ENCODE data around the gene PNO1. TPM values are rescaled to one million over a fixed set of nuclear protein-coding genes. Genes with fewer than 3 reads are reported as not detected.
"Not testable (repeated sequence)": the region's sequence is repeated elsewhere in the genome, so short reads cannot be mapped to it uniquely, and the experiment has no call there.

PNO1 gene
- total RNA-seq, 2 donors from 2014 or later: 6.0 to 9.9 TPM

DNA sequence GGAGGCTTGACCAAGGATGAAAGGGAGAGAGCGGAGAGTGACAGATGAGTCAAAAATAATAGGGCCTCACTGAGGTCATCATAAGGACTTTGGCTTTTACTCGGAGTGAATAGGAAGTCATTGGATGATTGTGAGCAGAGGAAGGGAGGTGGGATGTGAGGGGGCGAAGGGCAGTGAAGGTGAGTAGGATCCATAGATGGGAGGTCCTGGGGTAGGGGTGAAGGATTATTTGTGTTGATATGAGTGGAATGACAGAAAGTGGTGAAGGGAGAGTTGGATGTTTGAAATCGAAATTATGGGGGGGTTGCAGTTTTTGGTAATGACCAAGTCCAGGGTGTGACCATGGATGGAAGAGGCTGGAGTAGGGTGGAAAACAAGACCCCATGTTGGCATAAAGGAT, 14.0 kb downstream of the PNO1 start:
- no peak overlapping the region for H3K4me3 ChIP-seq
- TF ChIP-seq, protein P1, sequence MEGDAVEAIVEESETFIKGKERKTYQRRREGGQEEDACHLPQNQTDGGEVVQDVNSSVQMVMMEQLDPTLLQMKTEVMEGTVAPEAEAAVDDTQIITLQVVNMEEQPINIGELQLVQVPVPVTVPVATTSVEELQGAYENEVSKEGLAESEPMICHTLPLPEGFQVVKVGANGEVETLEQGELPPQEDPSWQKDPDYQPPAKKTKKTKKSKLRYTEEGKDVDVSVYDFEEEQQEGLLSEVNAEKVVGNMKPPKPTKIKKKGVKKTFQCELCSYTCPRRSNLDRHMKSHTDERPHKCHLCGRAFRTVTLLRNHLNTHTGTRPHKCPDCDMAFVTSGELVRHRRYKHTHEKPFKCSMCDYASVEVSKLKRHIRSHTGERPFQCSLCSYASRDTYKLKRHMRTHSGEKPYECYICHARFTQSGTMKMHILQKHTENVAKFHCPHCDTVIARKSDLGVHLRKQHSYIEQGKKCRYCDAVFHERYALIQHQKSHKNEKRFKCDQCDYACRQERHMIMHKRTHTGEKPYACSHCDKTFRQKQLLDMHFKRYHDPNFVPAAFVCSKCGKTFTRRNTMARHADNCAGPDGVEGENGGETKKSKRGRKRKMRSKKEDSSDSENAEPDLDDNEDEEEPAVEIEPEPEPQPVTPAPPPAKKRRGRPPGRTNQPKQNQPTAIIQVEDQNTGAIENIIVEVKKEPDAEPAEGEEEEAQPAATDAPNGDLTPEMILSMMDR (IDR thresholded peaks at IDR 0.05): no peak
- intact Hi-C loops (cut with DNase I): no loop called here
- H3K4me1 ChIP-seq: no peaks in the 10 kb centered on the region
- no peaks in the 10 kb centered on the region for H3K27me3 ChIP-seq
- no peak for DNase-seq
- H3K27ac ChIP-seq: no peak overlapping the region
- no peaks in the 10 kb centered on the region for H3K36me3 ChIP-seq
- no peak overlapping the region for H3K9ac ChIP-seq (ENCODE audit: low read depth in 2 of 2, low read length in 2 of 2)
- H3K9me3 ChIP-seq: no peaks in the 10 kb centered on the region

DNA sequence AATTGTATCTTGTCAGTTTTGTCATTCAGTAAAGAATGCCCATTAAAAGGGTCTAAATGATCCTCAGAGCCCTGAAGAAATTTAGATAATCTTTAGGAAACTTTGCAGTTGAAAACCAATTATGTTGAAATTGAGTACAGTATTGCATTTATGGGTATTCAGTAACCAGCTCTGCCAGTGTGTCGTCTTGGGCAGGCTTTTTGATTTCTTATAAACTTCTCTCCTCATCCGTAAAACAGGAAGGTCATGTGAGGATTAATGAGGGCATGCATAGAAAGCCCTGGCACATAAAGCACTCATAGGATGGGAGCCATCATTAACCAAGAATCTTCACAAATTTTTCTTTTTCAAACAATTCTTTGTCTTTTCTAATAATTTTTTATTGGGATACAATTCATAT, 14.8 kb downstream of the PNO1 start:
- no peak overlapping the region for H3K27ac ChIP-seq
- no peak for DNase-seq
- H3K27me3 ChIP-seq: no peaks in the 10 kb centered on the region
- intact Hi-C loops (cut with DNase I): no loop called here
- no peak overlapping the region for H3K4me3 ChIP-seq
- H3K9ac ChIP-seq (ENCODE audit: low read depth in 2 of 2, low read length in 2 of 2): no peak overlapping the region
- H3K36me3 ChIP-seq: no peaks in the 10 kb centered on the region
- TF ChIP-seq, protein P1 (IDR thresholded peaks at IDR 0.05): no peak
- H3K4me1 ChIP-seq: no peaks in the 10 kb centered on the region
- H3K9me3 ChIP-seq: no peaks in the 10 kb centered on the region

DNA sequence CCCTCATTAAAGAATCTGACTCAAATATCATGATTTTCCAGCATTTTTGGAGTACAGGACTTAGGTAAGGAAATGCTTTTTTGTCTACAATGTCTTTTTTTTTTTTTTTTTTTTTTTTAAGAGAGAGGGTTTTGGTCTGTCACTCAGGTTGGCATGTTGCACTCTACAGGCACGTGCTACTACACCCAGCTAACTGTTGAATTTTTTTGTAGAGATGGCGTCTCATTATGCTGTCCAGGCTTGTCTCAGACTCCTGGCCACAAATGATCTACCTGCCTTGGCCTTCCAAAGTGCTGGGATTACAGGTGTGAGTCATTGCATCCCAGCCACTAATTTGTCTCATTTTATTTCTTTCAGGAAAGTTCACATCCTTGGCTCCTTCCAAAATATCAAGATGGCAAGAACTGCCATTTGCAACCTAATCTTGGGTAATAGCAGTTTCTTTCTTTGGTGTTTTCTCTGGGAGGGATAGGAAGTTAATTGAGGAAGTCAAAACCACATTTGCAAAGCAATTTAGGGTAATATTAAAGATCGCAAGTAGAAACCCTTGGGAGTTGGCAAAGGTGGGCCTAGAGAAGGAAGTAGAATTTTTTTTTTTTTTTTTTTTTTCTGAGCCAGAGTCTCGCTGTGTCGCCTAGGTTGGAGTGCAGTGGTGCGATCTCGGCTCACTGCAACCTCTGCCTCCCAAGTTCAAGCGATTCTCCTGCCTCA, 15.5 kb downstream of the PNO1 start:
- TF ChIP-seq, protein P1 (IDR thresholded peaks at IDR 0.05): no peak
- Histone ChIP-seq H3K36me3 (no peaks in the 10 kb centered on the region), H3K9ac (ENCODE audit: low read depth in 2 of 2, low read length in 2 of 2) (no peak overlapping the region), H3K4me3 (no peak overlapping the region), H3K27me3 (no peaks in the 10 kb centered on the region), H3K4me1 (no peaks in the 10 kb centered on the region), H3K9me3 (no peaks in the 10 kb centered on the region), H3K27ac (no peak overlapping the region)
- no peak for DNase-seq
- intact Hi-C loops (cut with DNase I): no loop called here

DNA sequence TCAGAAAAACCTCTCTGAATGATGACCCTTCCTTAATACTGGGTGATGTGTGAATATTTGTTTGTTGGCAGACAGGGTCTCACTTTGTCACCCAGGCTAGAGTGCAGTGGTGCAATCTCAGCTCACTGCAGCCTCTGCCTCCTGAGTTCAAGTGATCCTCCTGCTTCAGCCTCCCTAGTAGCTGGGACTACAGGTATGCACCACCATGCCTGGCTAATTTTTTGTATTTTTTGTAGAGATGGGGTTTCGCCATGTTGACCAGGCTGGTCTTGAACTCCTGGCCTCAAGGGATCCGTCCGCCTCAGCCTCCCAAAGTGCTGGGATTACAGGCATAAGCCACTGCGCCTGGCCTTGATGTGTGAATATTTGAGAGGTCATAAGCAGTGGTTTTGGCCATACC, 17.5 kb downstream of the PNO1 start:
- H3K27me3 ChIP-seq; H3K4me1 ChIP-seq; intact Hi-C loops (cut with DNase I); H3K27ac ChIP-seq; H3K9me3 ChIP-seq; H3K36me3 ChIP-seq; H3K4me3 ChIP-seq; H3K9ac ChIP-seq (ENCODE audit: low read depth in 2 of 2, low read length in 2 of 2); DNase-seq: not testable (repeated sequence)

DNA sequence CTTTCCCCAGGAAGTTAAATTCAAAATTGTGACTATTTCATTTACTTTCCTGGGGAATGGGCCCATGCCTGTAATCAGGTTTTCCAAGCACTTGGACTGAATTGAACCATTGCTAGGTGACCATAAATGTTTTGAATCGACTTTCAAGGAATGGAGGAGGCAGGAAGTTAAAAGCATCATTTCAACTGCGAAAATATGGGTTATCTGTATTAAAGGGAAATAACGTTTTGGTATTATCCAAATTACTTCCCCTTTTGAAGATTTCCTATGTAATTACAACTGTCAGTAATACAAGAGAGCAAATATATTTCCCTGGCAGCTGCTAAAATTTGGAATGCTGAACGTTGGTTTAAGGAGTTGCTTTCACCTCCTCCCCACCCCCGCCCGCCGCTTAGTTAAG, 19.0 kb downstream of the PNO1 start:
- intact Hi-C loops (cut with DNase I): no loop called here
- Histone ChIP-seq H3K27me3 (no peaks in the 10 kb centered on the region), H3K27ac (no peak overlapping the region), H3K9ac (ENCODE audit: low read depth in 2 of 2, low read length in 2 of 2) (no peak overlapping the region), H3K4me3 (no peak overlapping the region), H3K36me3 (no peaks in the 10 kb centered on the region), H3K9me3 (no peaks in the 10 kb centered on the region), H3K4me1 (no peaks in the 10 kb centered on the region)
- no peak for DNase-seq
- TF ChIP-seq, protein P1 (IDR thresholded peaks at IDR 0.05): no peak

DNA sequence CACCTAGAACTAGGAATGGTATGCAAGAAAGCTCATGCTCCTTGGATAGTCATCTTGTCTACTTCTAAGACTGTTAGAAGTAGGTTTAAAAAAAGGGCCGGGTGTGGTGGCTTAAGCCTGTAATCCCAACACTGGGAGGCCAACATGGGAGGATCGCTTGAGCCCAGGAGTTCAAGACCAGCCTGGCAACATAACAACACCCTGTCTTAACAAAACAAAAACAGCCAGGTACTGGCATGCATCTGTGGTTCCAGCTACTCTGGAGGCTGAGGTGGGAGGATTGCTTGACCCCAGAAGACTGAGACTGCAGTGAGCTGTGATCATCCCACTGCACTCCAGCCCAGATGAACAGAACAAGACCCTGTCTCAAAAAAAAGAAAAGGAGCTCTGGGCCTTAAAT, 19.9 kb downstream of the PNO1 start:
- Histone ChIP-seq H3K27ac (no peak overlapping the region), H3K9me3 (no peaks in the 10 kb centered on the region), H3K4me1 (no peaks in the 10 kb centered on the region), H3K27me3 (no peaks in the 10 kb centered on the region), H3K36me3 (no peaks in the 10 kb centered on the region), H3K4me3 (no peak overlapping the region), H3K9ac (ENCODE audit: low read depth in 2 of 2, low read length in 2 of 2) (no peak overlapping the region)
- TF ChIP-seq, protein P1 (IDR thresholded peaks at IDR 0.05): no peak
- intact Hi-C loops (cut with DNase I): no loop called here
- no peak for DNase-seq
